Liver (tissue), 3 donors: Measurements from ENCODE around the gene MYOM3.

Experiments
- CTCF ChIP-seq: fragments of 150-350 bp; IDR thresholded peaks from 2 replicates; pipeline ENCODE4 v1.5.1; 2017; ENCODE audit warnings: improper control_type of control experiment, low read depth, low read length; ENCODE audit not compliant: missing input control
- GABPA ChIP-seq, 2 donors: IDR thresholded peaks in 1 of 2; conservative IDR thresholded peaks in 1 of 2; 2 replicates each; pipeline ENCODE4 v1.6.1; 2016; ENCODE audit warnings: antibody characterized with exemption in 2 of 2, mild to moderate bottlenecking in 1 of 2, moderate library complexity in 1 of 2
- HNF4A ChIP-seq, 2 donors: conservative IDR thresholded peaks; 2 replicates each; pipeline ENCODE4 v1.6.1; 2016; ENCODE audit warnings: antibody characterized with exemption in 2 of 2, mild to moderate bottlenecking in 2 of 2
- JUND ChIP-seq, 2 donors: IDR thresholded peaks; 2 replicates each; pipeline ENCODE4 v1.6.1; 2016; ENCODE audit warnings: antibody characterized with exemption in 2 of 2
- MAX ChIP-seq: IDR thresholded peaks from 2 replicates; pipeline ENCODE4 v1.6.1; 2016; ENCODE audit warnings: antibody characterized with exemption
- NR2F2 ChIP-seq: IDR thresholded peaks from 2 replicates; pipeline ENCODE4 v1.6.1; 2016; ENCODE audit warnings: antibody characterized with exemption
- RAD21 ChIP-seq, 2 donors: IDR thresholded peaks; 2 replicates each; pipeline ENCODE4 v1.6.1; 2016; ENCODE audit warnings: antibody characterized with exemption in 2 of 2, mild to moderate bottlenecking in 2 of 2
- REST ChIP-seq: IDR thresholded peaks from 2 replicates; pipeline ENCODE4 v1.6.1; 2016; ENCODE audit warnings: antibody characterized with exemption, mild to moderate bottlenecking
- RXRA ChIP-seq, 2 donors: IDR thresholded peaks; 2 replicates each; pipeline ENCODE4 v1.6.1; 2017 to 2018; ENCODE audit warnings: antibody characterized with exemption in 2 of 2, mild to moderate bottlenecking in 1 of 2
- YY1 ChIP-seq: IDR thresholded peaks from 2 replicates; pipeline ENCODE4 v1.6.1; 2016; ENCODE audit warnings: antibody characterized with exemption, mild to moderate bottlenecking
- donor health status: healthy.
- donor health status: healthy.

- TF ChIP-seq REST (no peak), CTCF (no peak), GABPA (IDR thresholded peaks at IDR 0.05 in 1 of 2, conservative IDR thresholded peaks at IDR 0.05 in 1 of 2) (no peak), NR2F2 (no peak), RXRA (IDR thresholded peaks at IDR 0.05) (no peak), MAX (no peak), JUND (IDR thresholded peaks at IDR 0.05) (no peak), RAD21 (IDR thresholded peaks at IDR 0.05) (no peak), YY1 (no peak), HNF4A (conservative IDR thresholded peaks at IDR 0.05) (no peak)
Observed at GRCh38 chr1:24139222-24139489, 27.2 kb upstream of the MYOM3 start.
